ENCODE measurements around the gene AHSA1. TPM values are rescaled to one million over a fixed set of nuclear protein-coding genes. Genes with fewer than 3 reads are reported as not detected.

AHSA1 gene
- total RNA-seq, 1 donor: 20.5 TPM

DNA sequence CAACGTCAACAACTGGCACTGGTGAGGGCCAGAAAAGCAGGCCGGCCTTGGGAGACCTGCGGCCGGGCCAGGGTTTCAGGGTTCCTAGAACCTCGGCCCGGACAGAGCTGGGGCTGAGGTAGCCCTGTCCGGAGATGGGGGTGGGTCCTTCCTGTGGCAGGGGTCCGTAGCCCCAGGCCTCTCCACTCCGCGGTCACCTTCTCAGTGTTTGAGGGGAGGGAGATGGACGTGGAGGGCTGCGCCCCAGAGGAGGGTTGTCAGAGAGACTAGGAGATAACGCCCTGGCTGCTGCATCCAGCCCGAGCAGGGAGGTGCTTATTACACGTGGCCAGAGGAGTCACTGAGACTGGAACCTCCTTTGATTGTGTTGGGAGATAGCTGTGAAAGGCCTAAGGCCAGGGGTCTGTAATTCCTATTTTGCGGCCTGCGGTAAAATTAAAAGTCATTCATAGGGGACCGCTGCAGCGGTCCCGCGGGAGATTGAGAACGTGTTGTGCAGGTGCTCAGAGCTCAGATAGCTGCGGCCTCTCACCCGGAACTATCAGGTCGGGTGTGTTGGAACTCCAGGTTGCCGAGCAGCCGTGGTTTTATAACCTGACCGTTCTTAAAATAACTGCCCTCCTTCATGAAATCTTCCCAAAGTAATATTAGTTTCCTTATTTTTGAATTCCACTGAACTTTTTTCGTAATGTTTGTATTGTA lies 507 bp downstream of the AHSA1 start:
- peaks cover 23% of the 10 kb centered on the region for H3K4me1 ChIP-seq (ENCODE audit: insufficient read depth, low read length)
- no peaks in the 10 kb centered on the region for H3K27me3 ChIP-seq (ENCODE audit: insufficient read depth, low read length)
- no peaks in the 10 kb centered on the region for H3K9me3 ChIP-seq (ENCODE audit: low read depth, low read length)
- H3K4me3 ChIP-seq (ENCODE audit: low read length): peak overlapping the region; percentile 65

DNA sequence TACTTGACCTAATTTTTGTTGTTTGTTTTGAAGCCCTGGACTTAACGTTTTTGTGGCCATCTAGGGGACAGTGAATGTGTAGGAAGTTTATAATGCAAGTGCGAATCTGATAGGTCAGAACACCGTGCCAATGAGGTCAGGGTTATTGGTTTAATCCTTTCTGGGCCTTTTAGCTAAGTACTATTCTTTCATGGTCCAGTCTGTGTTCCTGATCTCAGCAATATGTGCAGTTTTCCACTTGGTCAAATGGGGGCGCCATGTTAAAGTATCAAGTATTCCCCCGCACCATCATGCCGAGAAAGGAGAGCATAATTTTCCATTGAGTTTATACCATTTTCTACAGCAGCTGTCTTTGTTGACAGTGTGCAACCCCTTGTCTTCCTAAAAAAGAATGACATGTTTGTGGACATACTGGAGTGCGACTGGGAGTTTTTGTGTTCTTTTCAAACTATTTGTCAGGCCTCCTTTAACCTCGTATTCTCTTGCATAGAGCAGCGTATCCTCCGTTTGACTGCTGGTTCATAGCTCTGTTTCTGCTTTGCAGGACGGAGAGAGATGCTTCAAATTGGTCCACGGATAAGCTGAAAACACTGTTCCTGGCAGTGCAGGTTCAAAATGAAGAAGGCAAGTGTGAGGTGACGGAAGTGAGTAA lies 1.3 kb downstream of the AHSA1 start:
- peak overlapping the region; percentile 65 for H3K4me3 ChIP-seq (ENCODE audit: low read length)
- H3K4me1 ChIP-seq (ENCODE audit: insufficient read depth, low read length): peaks cover 23% of the 10 kb centered on the region
- no peaks in the 10 kb centered on the region for H3K9me3 ChIP-seq (ENCODE audit: low read depth, low read length)
- H3K27me3 ChIP-seq (ENCODE audit: insufficient read depth, low read length): no peaks in the 10 kb centered on the region

- H3K4me1 ChIP-seq (ENCODE audit: insufficient read depth, low read length): no peaks in the 10 kb centered on the region
- no peaks in the 10 kb centered on the region for H3K9me3 ChIP-seq (ENCODE audit: low read depth, low read length)
- no peaks in the 10 kb centered on the region for H3K27me3 ChIP-seq (ENCODE audit: insufficient read depth, low read length)
- no peak overlapping the region for H3K4me3 ChIP-seq (ENCODE audit: low read length)
Observed at GRCh38 chr14:77467801-77468200, 9.9 kb downstream of the AHSA1 start.

GRCh38 chr14:77469067-77469505 lies 11.2 kb downstream of the AHSA1 start:
- H3K27me3 ChIP-seq (ENCODE audit: insufficient read depth, low read length): no peaks in the 10 kb centered on the region
- no peaks in the 10 kb centered on the region for H3K9me3 ChIP-seq (ENCODE audit: low read depth, low read length)
- no peak overlapping the region for H3K4me3 ChIP-seq (ENCODE audit: low read length)
- no peaks in the 10 kb centered on the region for H3K4me1 ChIP-seq (ENCODE audit: insufficient read depth, low read length)

DNA sequence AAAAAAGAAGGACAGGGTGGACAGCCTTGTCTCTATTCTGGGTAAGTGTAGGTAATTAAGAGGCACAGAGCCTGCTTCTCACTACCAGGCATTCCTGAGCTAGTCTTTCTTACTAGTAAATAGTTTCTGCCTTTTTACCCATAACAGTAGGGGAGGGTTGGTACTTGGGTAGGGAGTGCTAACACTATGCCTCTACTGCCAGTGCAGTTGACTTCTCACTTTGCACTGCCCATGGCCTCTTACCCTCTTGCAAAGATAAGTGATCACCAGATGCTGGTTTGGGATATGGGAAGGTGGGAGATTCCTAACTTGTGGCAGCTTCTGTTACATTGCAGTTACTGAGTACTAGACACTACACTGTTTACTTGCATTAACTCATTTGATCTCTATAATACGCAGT lies 11.6 kb downstream of the AHSA1 start:
- Histone ChIP-seq H3K27me3 (ENCODE audit: insufficient read depth, low read length) (no peaks in the 10 kb centered on the region), H3K4me3 (ENCODE audit: low read length) (no peak overlapping the region), H3K4me1 (ENCODE audit: insufficient read depth, low read length) (no peaks in the 10 kb centered on the region), H3K9me3 (ENCODE audit: low read depth, low read length) (no peaks in the 10 kb centered on the region)

- H3K9me3 ChIP-seq (ENCODE audit: low read depth, low read length): no peaks in the 10 kb centered on the region
- H3K27me3 ChIP-seq (ENCODE audit: insufficient read depth, low read length): no peaks in the 10 kb centered on the region
- H3K4me1 ChIP-seq (ENCODE audit: insufficient read depth, low read length): no peaks in the 10 kb centered on the region
- no peak overlapping the region for H3K4me3 ChIP-seq (ENCODE audit: low read length)
Observed at GRCh38 chr14:77470224-77470870, 12.5 kb downstream of the AHSA1 start.

- Histone ChIP-seq H3K4me1 (ENCODE audit: insufficient read depth, low read length) (no peaks in the 10 kb centered on the region), H3K9me3 (ENCODE audit: low read depth, low read length) (no peaks in the 10 kb centered on the region), H3K27me3 (ENCODE audit: insufficient read depth, low read length) (no peaks in the 10 kb centered on the region), H3K4me3 (ENCODE audit: low read length) (no peak overlapping the region)
Observed at GRCh38 chr14:77473921-77474320, 16.0 kb downstream of the AHSA1 start.

- no peak overlapping the region for H3K4me3 ChIP-seq (ENCODE audit: low read length)
- no peaks in the 10 kb centered on the region for H3K4me1 ChIP-seq (ENCODE audit: insufficient read depth, low read length)
- no peaks in the 10 kb centered on the region for H3K27me3 ChIP-seq (ENCODE audit: insufficient read depth, low read length)
Observed at GRCh38 chr14:77474479-77475177, 16.7 kb downstream of the AHSA1 start.

GRCh38 chr14:77475432-77476115 lies 17.7 kb downstream of the AHSA1 start:
- Histone ChIP-seq H3K4me3 (ENCODE audit: low read length) (no peak overlapping the region), H3K4me1 (ENCODE audit: insufficient read depth, low read length) (no peaks in the 10 kb centered on the region), H3K9me3 (ENCODE audit: low read depth, low read length) (no peaks in the 10 kb centered on the region), H3K27me3 (ENCODE audit: insufficient read depth, low read length) (no peaks in the 10 kb centered on the region)

More at GRCh38 chr14:77474479-77475177, 16.7 kb downstream of the AHSA1 start:
- H3K9me3 ChIP-seq (ENCODE audit: low read depth, low read length): no peaks in the 10 kb centered on the region

GRCh38 chr14:77478029-77478428 lies 20.1 kb downstream of the AHSA1 start:
- Histone ChIP-seq H3K4me1 (ENCODE audit: insufficient read depth, low read length) (no peaks in the 10 kb centered on the region), H3K4me3 (ENCODE audit: low read length) (no peak overlapping the region), H3K9me3 (ENCODE audit: low read depth, low read length) (no peaks in the 10 kb centered on the region), H3K27me3 (ENCODE audit: insufficient read depth, low read length) (no peaks in the 10 kb centered on the region)

DNA sequence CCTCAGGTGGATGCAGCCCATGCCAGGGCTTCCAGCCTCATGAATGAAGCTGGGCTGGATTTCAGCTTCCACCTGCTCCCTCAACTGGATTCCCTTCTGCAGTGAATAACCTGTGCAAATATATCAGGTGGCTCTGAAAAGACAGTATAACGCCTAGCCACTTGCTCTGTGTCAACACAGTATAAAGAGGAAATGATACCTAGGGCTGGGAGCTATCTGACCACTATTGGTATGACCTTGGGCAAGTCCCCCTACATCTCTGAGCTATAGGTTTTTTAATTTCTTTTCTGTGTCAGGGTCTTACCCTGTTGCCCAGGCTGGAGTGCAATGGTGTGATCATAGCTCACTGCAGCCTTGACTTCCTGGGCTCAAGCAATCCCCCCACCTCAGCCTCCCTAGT lies 20.9 kb downstream of the AHSA1 start:
- Histone ChIP-seq H3K27me3 (ENCODE audit: insufficient read depth, low read length) (no peaks in the 10 kb centered on the region), H3K4me1 (ENCODE audit: insufficient read depth, low read length) (no peaks in the 10 kb centered on the region), H3K4me3 (ENCODE audit: low read length) (no peak overlapping the region), H3K9me3 (ENCODE audit: low read depth, low read length) (no peaks in the 10 kb centered on the region)

GRCh38 chr14:77482422-77482821 lies 24.5 kb downstream of the AHSA1 start:
- no peaks in the 10 kb centered on the region for H3K9me3 ChIP-seq (ENCODE audit: low read depth, low read length)

GRCh38 chr14:77485256-77485655 lies 27.4 kb downstream of the AHSA1 start:
- no peaks in the 10 kb centered on the region for H3K27me3 ChIP-seq (ENCODE audit: insufficient read depth, low read length)
- H3K4me3 ChIP-seq (ENCODE audit: low read length): no peak overlapping the region
- H3K9me3 ChIP-seq (ENCODE audit: low read depth, low read length): no peaks in the 10 kb centered on the region
- no peaks in the 10 kb centered on the region for H3K4me1 ChIP-seq (ENCODE audit: insufficient read depth, low read length)

More at GRCh38 chr14:77482422-77482821, 24.5 kb downstream of the AHSA1 start:
- H3K27me3 ChIP-seq (ENCODE audit: insufficient read depth, low read length): no peaks in the 10 kb centered on the region
- H3K4me1 ChIP-seq (ENCODE audit: insufficient read depth, low read length): no peaks in the 10 kb centered on the region
- no peak overlapping the region for H3K4me3 ChIP-seq (ENCODE audit: low read length)

- Histone ChIP-seq H3K9me3 (ENCODE audit: low read depth, low read length) (no peaks in the 10 kb centered on the region), H3K27me3 (ENCODE audit: insufficient read depth, low read length) (no peaks in the 10 kb centered on the region), H3K4me1 (ENCODE audit: insufficient read depth, low read length) (no peaks in the 10 kb centered on the region), H3K4me3 (ENCODE audit: low read length) (no peak overlapping the region)
Observed at GRCh38 chr14:77485901-77486678, 28.2 kb downstream of the AHSA1 start.

All from mononuclear cell (primary cell).